Tibial nerve (tissue), 4 donors: ENCODE results near the gene DDI1. TPM values are rescaled to one million over a fixed set of nuclear protein-coding genes. Genes with fewer than 3 reads are reported as not detected.

Source experiments
- DNase-seq, 2 donors: peaks; one replicate each; pipeline ENCODE4 v3.0.0-alpha.2; 2019; ENCODE audit warnings: low spot score in 2 of 2
- H3K27ac ChIP-seq, 4 donors: fragments of 200-600 bp; sonication (generic) in 3 of 4; one replicate each; pipeline ENCODE4 v1.5.1; 2017 to 2019; ENCODE audit warnings: mild to moderate bottlenecking in 1 of 4
- H3K27me3 ChIP-seq, 2 donors: fragments of 200-600 bp; sonication (generic) in 1 of 2; one replicate each; pipeline versions ENCODE4 v1.5.1 to v1.6.0; 2017 to 2019
- H3K36me3 ChIP-seq, 3 donors: fragments of 200-600 bp; sonication (generic); one replicate each; pipeline ENCODE4 v1.5.1; 2018 to 2019
- H3K4me1 ChIP-seq, 4 donors: fragments of 200-600 bp; sonication (generic) in 3 of 4; one replicate each; pipeline ENCODE4 v1.5.1; 2017 to 2019
- H3K4me3 ChIP-seq, 4 donors: fragments of 200-600 bp; sonication (generic) in 3 of 4; one replicate each; pipeline ENCODE4 v1.5.1; 2017 to 2019; ENCODE audit warnings: mild to moderate bottlenecking in 1 of 4, moderate library complexity in 1 of 4
- H3K9me3 ChIP-seq, 4 donors: fragments of 200-600 bp; sonication (generic) in 3 of 4; one replicate each; pipeline ENCODE4 v1.5.1; 2017 to 2019
- EP300 ChIP-seq, 2 donors: sonication (generic); formaldehyde crosslinking; IDR thresholded peaks; one replicate each; pipeline ENCODE4 v1.6.1; 2017; ENCODE audit warnings: antibody characterized with exemption in 2 of 2, mild to moderate bottlenecking in 1 of 2
- POLR2A ChIP-seq, 2 donors: fragments of 450-650 bp; IDR thresholded peaks; one replicate each; pipeline ENCODE4 v1.6.1; 2017; ENCODE audit warnings: antibody characterized with exemption in 2 of 2, mild to moderate bottlenecking in 2 of 2, moderate library complexity in 2 of 2
- WGBS, 2 donors: methylation state at CpG; one replicate each; pipeline ENCODE4 v1.1.5; 2018; 5-methylcytosine and 5-hydroxymethylcytosine counted together
- total RNA-seq, 4 donors: library from RNA; depleted of rRNA; stranded (reverse); fragments of >200 nt; gene quantifications; one replicate each; pipeline ENCODE4 v1.1.0, GENCODE V29; 2016
- TF ChIP-seq, protein P1 (sequence below), 5 experiments: fragments of 200-600 bp in 3 of 5; fragments of 450-650 bp in 2 of 5; sonication (generic) in 3 of 5; IDR thresholded peaks; one replicate each; pipeline ENCODE4 v1.5.1; 2016 to 2019; ENCODE audit warnings: antibody characterized with exemption in 5 of 5, mild to moderate bottlenecking in 3 of 5, moderate library complexity in 2 of 5

The DDI1 gene
- total RNA-seq, 4 donors from 2014 or later, result not detected

DNA sequence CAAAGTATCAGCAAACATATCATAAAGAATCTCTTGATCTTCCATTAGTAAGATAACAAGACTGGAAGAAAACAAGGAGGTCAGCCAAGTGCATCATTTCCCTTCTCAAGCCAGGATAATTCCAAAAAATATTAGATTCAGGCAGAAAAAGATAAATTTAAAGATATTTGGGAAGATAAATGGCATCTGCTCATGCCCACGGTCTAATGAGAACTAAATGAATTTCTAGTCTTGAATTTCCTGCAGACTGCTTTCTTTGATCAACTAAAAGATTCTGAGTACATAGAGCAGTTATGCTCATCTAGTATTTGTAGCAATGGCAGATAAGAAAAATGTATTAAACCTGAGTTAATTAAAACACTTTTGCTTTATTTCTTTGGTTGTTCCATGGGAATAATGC is 31.1 kb downstream of the DDI1 start:
- Histone ChIP-seq H3K27ac (no peak overlapping the region), H3K4me3 (no peak overlapping the region), H3K36me3 (no peaks in the 10 kb centered on the region), H3K27me3 (no peaks in the 10 kb centered on the region), H3K4me1 (no peaks in the 10 kb centered on the region), H3K9me3 (no peaks in the 10 kb centered on the region)
- 63 to 78% methylated on average over 1 of the region's 1 CpG for WGBS, 2 donors
- no peak for DNase-seq
- TF ChIP-seq, protein P1, sequence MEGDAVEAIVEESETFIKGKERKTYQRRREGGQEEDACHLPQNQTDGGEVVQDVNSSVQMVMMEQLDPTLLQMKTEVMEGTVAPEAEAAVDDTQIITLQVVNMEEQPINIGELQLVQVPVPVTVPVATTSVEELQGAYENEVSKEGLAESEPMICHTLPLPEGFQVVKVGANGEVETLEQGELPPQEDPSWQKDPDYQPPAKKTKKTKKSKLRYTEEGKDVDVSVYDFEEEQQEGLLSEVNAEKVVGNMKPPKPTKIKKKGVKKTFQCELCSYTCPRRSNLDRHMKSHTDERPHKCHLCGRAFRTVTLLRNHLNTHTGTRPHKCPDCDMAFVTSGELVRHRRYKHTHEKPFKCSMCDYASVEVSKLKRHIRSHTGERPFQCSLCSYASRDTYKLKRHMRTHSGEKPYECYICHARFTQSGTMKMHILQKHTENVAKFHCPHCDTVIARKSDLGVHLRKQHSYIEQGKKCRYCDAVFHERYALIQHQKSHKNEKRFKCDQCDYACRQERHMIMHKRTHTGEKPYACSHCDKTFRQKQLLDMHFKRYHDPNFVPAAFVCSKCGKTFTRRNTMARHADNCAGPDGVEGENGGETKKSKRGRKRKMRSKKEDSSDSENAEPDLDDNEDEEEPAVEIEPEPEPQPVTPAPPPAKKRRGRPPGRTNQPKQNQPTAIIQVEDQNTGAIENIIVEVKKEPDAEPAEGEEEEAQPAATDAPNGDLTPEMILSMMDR (IDR thresholded peaks at IDR 0.05), result no peak
- TF ChIP-seq EP300 (IDR thresholded peaks at IDR 0.05), result no peak
- no peak for TF ChIP-seq POLR2A (IDR thresholded peaks at IDR 0.05)

DNA sequence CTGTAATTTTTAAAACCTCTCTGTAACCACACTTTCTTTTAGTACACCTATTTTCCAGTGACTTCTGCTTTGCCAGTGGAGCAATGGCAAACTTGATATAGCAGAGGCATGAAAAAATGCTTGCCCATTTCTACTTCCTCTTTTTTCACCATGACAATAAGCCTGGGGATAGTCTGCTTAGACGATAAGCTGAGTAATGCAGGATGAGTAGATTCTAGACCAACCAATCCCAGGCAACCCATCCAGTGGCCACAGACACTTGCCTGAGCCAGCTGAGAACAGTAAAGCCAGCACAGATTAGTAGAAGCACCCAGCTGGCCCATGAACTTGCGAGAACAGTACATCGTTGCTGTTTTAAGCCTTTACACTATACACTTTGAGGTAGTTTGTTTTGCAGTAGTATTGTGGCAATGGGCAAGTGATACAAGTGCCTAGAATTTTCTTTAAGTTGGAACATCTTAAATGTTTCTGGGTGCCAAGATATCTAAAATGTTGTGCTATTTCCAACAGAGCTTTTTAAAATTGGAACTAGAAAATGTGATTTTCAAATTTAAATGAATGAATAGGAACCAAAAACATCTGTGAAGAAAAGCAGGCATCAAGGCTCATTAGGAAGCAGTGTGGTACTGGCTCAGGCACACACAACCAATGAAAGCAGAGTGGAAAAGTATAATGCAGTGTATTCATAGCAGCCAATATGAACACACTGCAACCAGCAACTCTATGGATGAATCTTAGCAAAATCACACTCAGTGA is 37.7 kb downstream of the DDI1 start:
- H3K9me3 ChIP-seq, result no peaks in the 10 kb centered on the region
- TF ChIP-seq POLR2A (IDR thresholded peaks at IDR 0.05) (no peak), EP300 (IDR thresholded peaks at IDR 0.05) (no peak)
- TF ChIP-seq, protein P1 (IDR thresholded peaks at IDR 0.05), result no peak

DNA sequence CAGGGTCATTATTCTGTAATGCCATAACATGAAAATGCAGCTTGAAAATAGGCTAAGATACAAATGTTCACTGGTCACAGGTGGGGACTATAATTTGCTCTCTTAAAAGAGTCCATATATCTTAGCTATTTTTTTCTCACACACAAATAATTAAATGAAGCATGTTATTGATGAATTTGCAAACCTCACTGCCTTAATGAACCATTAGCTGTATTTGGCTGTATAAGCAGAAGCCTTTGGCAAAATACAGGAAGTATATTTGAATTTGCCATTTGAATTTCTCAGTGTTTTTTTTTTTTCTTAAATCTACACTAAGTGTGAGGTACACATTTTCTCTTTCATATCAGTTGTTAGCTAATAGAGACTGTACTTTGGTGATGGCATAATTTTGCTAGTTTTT is 38.7 kb downstream of the DDI1 start:
- DNase-seq, result no peak
- no peak for TF ChIP-seq POLR2A (IDR thresholded peaks at IDR 0.05)
- TF ChIP-seq EP300 (IDR thresholded peaks at IDR 0.05), result no peak
- TF ChIP-seq, protein P1 (IDR thresholded peaks at IDR 0.05), result no peak
- no peaks in the 10 kb centered on the region for H3K27me3 ChIP-seq
- no peak overlapping the region for H3K27ac ChIP-seq
- H3K4me1 ChIP-seq, result no peaks in the 10 kb centered on the region
- H3K36me3 ChIP-seq, result no peaks in the 10 kb centered on the region
- H3K9me3 ChIP-seq, result no peaks in the 10 kb centered on the region
- H3K4me3 ChIP-seq, result no peak overlapping the region

More for the DNA sequence above, 37.7 kb downstream of the DDI1 start:
- Histone ChIP-seq H3K27me3 (no peaks in the 10 kb centered on the region), H3K4me1 (no peaks in the 10 kb centered on the region), H3K4me3 (no peak overlapping the region), H3K36me3 (no peaks in the 10 kb centered on the region), H3K27ac (no peak overlapping the region)
- WGBS, 2 donors, result 63 to 70% methylated on average over 3 of the region's 3 CpGs
- no peak for DNase-seq

- H3K4me3 ChIP-seq, result no peak overlapping the region
- H3K27ac ChIP-seq, result no peak overlapping the region
- no peak for DNase-seq
- TF ChIP-seq, protein P1 (IDR thresholded peaks at IDR 0.05), result no peak
- TF ChIP-seq EP300 (IDR thresholded peaks at IDR 0.05) (no peak), POLR2A (IDR thresholded peaks at IDR 0.05) (no peak)
- WGBS, 2 donors, result 85 to 89% methylated on average over 4 of the region's 4 CpGs
- no peaks in the 10 kb centered on the region for H3K9me3 ChIP-seq
- H3K27me3 ChIP-seq, result no peaks in the 10 kb centered on the region
- no peaks in the 10 kb centered on the region for H3K36me3 ChIP-seq
- H3K4me1 ChIP-seq, result no peaks in the 10 kb centered on the region
These were observed 39.3 kb downstream of the DDI1 start for GRCh38 chr11:104075706-104076105.

- no peak for DNase-seq
- no peaks in the 10 kb centered on the region for H3K9me3 ChIP-seq
- no peaks in the 10 kb centered on the region for H3K27me3 ChIP-seq
- WGBS, 2 donors, result 83 to 89% methylated on average over 2 of the region's 2 CpGs
- H3K4me1 ChIP-seq, result no peaks in the 10 kb centered on the region
- no peak overlapping the region for H3K27ac ChIP-seq
- TF ChIP-seq EP300 (IDR thresholded peaks at IDR 0.05), result no peak
- TF ChIP-seq, protein P1 (IDR thresholded peaks at IDR 0.05), result no peak
- no peaks in the 10 kb centered on the region for H3K36me3 ChIP-seq
- H3K4me3 ChIP-seq, result no peak overlapping the region
These were observed 40.0 kb downstream of the DDI1 start for GRCh38 chr11:104076455-104076854.
